ENCODE measurements around the gene PSMD8. TPM values are rescaled to one million over a fixed set of nuclear protein-coding genes. Genes with fewer than 3 reads are reported as not detected.

Gene PSMD8
- total RNA-seq, 1 experiment from 2014 or later, result 195 TPM

GRCh38 chr19:38370299-38370698, 4.1 kb upstream of the PSMD8 start:
- intact Hi-C loops (cut with micrococcal nuclease), result no loop called here
- Histone ChIP-seq H3K9me2 (ENCODE audit: insufficient read depth) (no peaks in the 10 kb centered on the region), H3K27me3 (ENCODE audit: insufficient read depth, low read length) (no peaks in the 10 kb centered on the region), H4K20me1 (ENCODE audit: insufficient read depth) (no peaks in the 10 kb centered on the region), H3K4me1 (ENCODE audit: control insufficient read depth in 1 of 2, insufficient read depth in 2 of 2, low read length in 2 of 2) (peaks cover 4 to 7% of the 10 kb centered on the region in 2 experiments; a peak in 2 of 4 replicates), H2AFZ (ENCODE audit: low read depth, low read length, poor library complexity, severe bottlenecking) (no peak overlapping the region), H3K4me3 (replicated peaks in 1 of 2; ENCODE audit: low read depth in 1 of 2, low read length in 2 of 2) (no peak overlapping the region), H3K9ac (ENCODE audit: low read length) (no peak overlapping the region), H3K27ac (ENCODE audit: low read depth, low read length) (no peak overlapping the region), H3K4me2 (ENCODE audit: low read length) (no peak overlapping the region), H3K79me2 (ENCODE audit: insufficient read depth, low read length) (peaks cover 7% of the 10 kb centered on the region), H3K9me3 (ENCODE audit: control insufficient read depth in 1 of 2, insufficient read depth in 1 of 2, low read depth in 1 of 2, low read length in 2 of 2) (no peaks in the 10 kb centered on the region), H3K36me3 (ENCODE audit: control insufficient read depth in 1 of 2, insufficient read depth in 2 of 2, low read length in 2 of 2) (no peaks in the 10 kb centered on the region; a peak in 1 of 4 replicates)
- no peak for DNase-seq (ENCODE audit: low read depth, low spot score)
- TF ChIP-seq, protein P1, sequence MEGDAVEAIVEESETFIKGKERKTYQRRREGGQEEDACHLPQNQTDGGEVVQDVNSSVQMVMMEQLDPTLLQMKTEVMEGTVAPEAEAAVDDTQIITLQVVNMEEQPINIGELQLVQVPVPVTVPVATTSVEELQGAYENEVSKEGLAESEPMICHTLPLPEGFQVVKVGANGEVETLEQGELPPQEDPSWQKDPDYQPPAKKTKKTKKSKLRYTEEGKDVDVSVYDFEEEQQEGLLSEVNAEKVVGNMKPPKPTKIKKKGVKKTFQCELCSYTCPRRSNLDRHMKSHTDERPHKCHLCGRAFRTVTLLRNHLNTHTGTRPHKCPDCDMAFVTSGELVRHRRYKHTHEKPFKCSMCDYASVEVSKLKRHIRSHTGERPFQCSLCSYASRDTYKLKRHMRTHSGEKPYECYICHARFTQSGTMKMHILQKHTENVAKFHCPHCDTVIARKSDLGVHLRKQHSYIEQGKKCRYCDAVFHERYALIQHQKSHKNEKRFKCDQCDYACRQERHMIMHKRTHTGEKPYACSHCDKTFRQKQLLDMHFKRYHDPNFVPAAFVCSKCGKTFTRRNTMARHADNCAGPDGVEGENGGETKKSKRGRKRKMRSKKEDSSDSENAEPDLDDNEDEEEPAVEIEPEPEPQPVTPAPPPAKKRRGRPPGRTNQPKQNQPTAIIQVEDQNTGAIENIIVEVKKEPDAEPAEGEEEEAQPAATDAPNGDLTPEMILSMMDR (IDR thresholded peaks at IDR 0.05 in 2 of 3, conservative IDR thresholded peaks at IDR 0.05 in 1 of 3; ENCODE audit: borderline replicate concordance in 1 of 3, insufficient read depth in 1 of 3, low read depth in 2 of 3, low read length in 2 of 3), result no peak
- no peak for TF ChIP-seq SRF (IDR thresholded peaks at IDR 0.05; ENCODE audit: low read depth)
- no peak for TF ChIP-seq EGR1 (IDR thresholded peaks at IDR 0.05; ENCODE audit: low read depth)
- no peak for TF ChIP-seq REST (IDR thresholded peaks at IDR 0.05; ENCODE audit: low read depth)
- TF ChIP-seq POLR2A (IDR thresholded peaks at IDR 0.05; ENCODE audit: borderline replicate concordance, extremely low read depth, insufficient read depth, insufficient read length), result no peak
- TF ChIP-seq POLR2AphosphoS5 (IDR thresholded peaks at IDR 0.05; ENCODE audit: low read depth, low read length), result no peak
- no peak for TF ChIP-seq FOSL1 (IDR thresholded peaks at IDR 0.05; ENCODE audit: low read depth)
- no peak for TF ChIP-seq ZFX (IDR thresholded peaks at IDR 0.05)
- no peak for TF ChIP-seq ZBTB33 (IDR thresholded peaks at IDR 0.05; ENCODE audit: extremely low read depth, insufficient replicate concordance, low read length)
- RAD21 ChIA-PET (ENCODE audit: low non-redundant PET in 1 of 2, low total read pairs in 2 of 2, uncharacterized antibody in 2 of 2, unreplicated experiment in 2 of 2), result interaction anchor here in 1 of 2 experiments (0.6 kb wide), 1 partner anchor 939 kb away, joined by 6 read pairs; no protein-coding TSS in a partner anchor
- no TSS peak for BruUV-seq (replicated peaks)
- ATAC-seq, result no peak
- POLR2A ChIA-PET, result no interaction called here
- CTCF ChIA-PET, result no interaction called here
